Astrocyte (in vitro differentiated cells and primary cell): Measurements from ENCODE around the gene MYADML2. TPM values are rescaled to one million over a fixed set of nuclear protein-coding genes. Genes with fewer than 3 reads are reported as not detected.

Experiments used
- DNase-seq: peaks from one replicate; pipeline ENCODE4 v3.0.0-alpha.2; 2010; ENCODE audit warnings: low read depth
- FAIRE-seq: peaks from 2 replicates; lab custom pipeline; 2011; peaks lifted over from hg19 to GRCh38; lab: Jason Lieb, UNC
- H2AFZ ChIP-seq: 2 replicates; pipeline ENCODE4 v1.6.0; 2012; ENCODE audit warnings: low read depth, low read length, inconsistent platforms
- H3K27ac ChIP-seq: 2 replicates; pipeline ENCODE4 v1.5.1; 2011; ENCODE audit warnings: low read depth, low read length, inconsistent platforms
- H3K27me3 ChIP-seq: 2 replicates; pipeline ENCODE4 v1.6.0; 2011; ENCODE audit warnings: low read length, inconsistent platforms; ENCODE audit not compliant: insufficient read depth
- H3K36me3 ChIP-seq: 2 replicates; pipeline ENCODE4 v1.5.1; 2011; ENCODE audit warnings: low read length, inconsistent platforms; ENCODE audit not compliant: insufficient read depth
- H3K4me1 ChIP-seq: 2 replicates; pipeline ENCODE4 v1.5.1; 2011; ENCODE audit warnings: low read length, inconsistent platforms; ENCODE audit not compliant: insufficient read depth
- H3K4me2 ChIP-seq: 2 replicates; pipeline ENCODE4 v1.6.0; 2012; ENCODE audit warnings: low read length, inconsistent platforms
- H3K4me3 ChIP-seq: 2 replicates; pipeline ENCODE4 v1.5.1; 2011; ENCODE audit warnings: low read depth, mild to moderate bottlenecking, low read length, inconsistent platforms; ENCODE audit not compliant: insufficient read depth
- H3K79me2 ChIP-seq: 2 replicates; pipeline ENCODE4 v1.6.0; 2012; ENCODE audit warnings: mild to moderate bottlenecking, low read length, inconsistent platforms; ENCODE audit not compliant: insufficient read depth
- H3K9ac ChIP-seq: 2 replicates; pipeline ENCODE4 v1.6.0; 2012; ENCODE audit warnings: mild to moderate bottlenecking, low read length, inconsistent platforms
- H3K9me3 ChIP-seq: 2 replicates; pipeline ENCODE4 v1.5.1; 2012; ENCODE audit warnings: low read depth, mild to moderate bottlenecking, low read length, inconsistent platforms; ENCODE audit not compliant: insufficient read depth
- H4K20me1 ChIP-seq: 2 replicates; pipeline ENCODE4 v1.6.0; 2012; ENCODE audit warnings: low read length, inconsistent platforms; ENCODE audit not compliant: insufficient read depth
- H3K27ac Mint-ChIP-seq: one replicate; pipeline ENCODE4 v1.8.0; 2021; ENCODE audit warnings: mild to moderate bottlenecking, mixed read lengths; ENCODE audit not compliant: unreplicated experiment
- H3K27me3 Mint-ChIP-seq: one replicate; pipeline ENCODE4 v1.8.0; 2021; ENCODE audit warnings: low read depth, mixed read lengths; ENCODE audit not compliant: unreplicated experiment
- H3K36me3 Mint-ChIP-seq: one replicate; pipeline ENCODE4 v1.8.0; 2021; ENCODE audit warnings: low read depth, mixed read lengths; ENCODE audit not compliant: unreplicated experiment
- H3K4me1 Mint-ChIP-seq: one replicate; pipeline ENCODE4 v1.8.0; 2021; ENCODE audit warnings: low read depth, mixed read lengths; ENCODE audit not compliant: unreplicated experiment
- H3K4me3 Mint-ChIP-seq: one replicate; pipeline ENCODE4 v1.8.0; 2021; ENCODE audit warnings: mild to moderate bottlenecking, moderate library complexity, mixed read lengths; ENCODE audit not compliant: unreplicated experiment
- H3K9me3 Mint-ChIP-seq: one replicate; pipeline ENCODE4 v1.8.0; 2021; ENCODE audit warnings: mild to moderate bottlenecking, mixed read lengths; ENCODE audit not compliant: unreplicated experiment
- CTCF ChIP-seq: IDR thresholded peaks from 2 replicates; pipeline ENCODE4 v1.5.1; 2011; ENCODE audit warnings: low read depth, mild to moderate bottlenecking, inconsistent platforms, low read length, moderate library complexity; ENCODE audit not compliant: insufficient read depth
- EZH2 ChIP-seq: IDR thresholded peaks from 2 replicates; pipeline ENCODE4 v1.6.1; 2012; ENCODE audit warnings: mild to moderate bottlenecking, low read length, inconsistent platforms; ENCODE audit not compliant: insufficient read depth
- total RNA-seq: library from RNA; stranded (reverse); gene quantifications from 2 replicates; pipeline ENCODE4 v1.2.1, GENCODE V29; 2021

Gene MYADML2
- total RNA-seq, 1 donor from 2014 or later, result not detected

GRCh38 chr17:81973432-81973831 is 26.4 kb upstream of the MYADML2 start:
- no peak overlapping the region for H3K27ac Mint-ChIP-seq
- no peaks in the 10 kb centered on the region for H3K4me1 Mint-ChIP-seq
- no peak for TF ChIP-seq CTCF
- no peak for TF ChIP-seq EZH2

GRCh38 chr17:81968850-81969812 is 22.1 kb upstream of the MYADML2 start:
- H3K9ac ChIP-seq, result no peak overlapping the region
- H3K4me2 ChIP-seq, result no peak overlapping the region
- TF ChIP-seq CTCF (no peak), EZH2 (no peak)
- H3K4me1 ChIP-seq, result peaks cover 7% of the 10 kb centered on the region
- no peak overlapping the region for H3K4me3 ChIP-seq
- no peak for FAIRE-seq
- no peak overlapping the region for H3K27ac ChIP-seq
- H3K27me3 Mint-ChIP-seq, result peaks cover 4% of the 10 kb centered on the region
- no peaks in the 10 kb centered on the region for H4K20me1 ChIP-seq
- no peaks in the 10 kb centered on the region for H3K36me3 ChIP-seq
- no peak overlapping the region for H2AFZ ChIP-seq
- H3K9me3 Mint-ChIP-seq, result peaks cover 5% of the 10 kb centered on the region
- no peak overlapping the region for H3K27ac Mint-ChIP-seq
- H3K79me2 ChIP-seq, result no peaks in the 10 kb centered on the region
- H3K9me3 ChIP-seq, result peaks cover 2% of the 10 kb centered on the region
- DNase-seq, result no peak
- H3K36me3 Mint-ChIP-seq, result no peaks in the 10 kb centered on the region
- H3K4me3 Mint-ChIP-seq, result no peak overlapping the region
- peaks cover 2% of the 10 kb centered on the region for H3K4me1 Mint-ChIP-seq
- peaks cover 8% of the 10 kb centered on the region for H3K27me3 ChIP-seq

More at GRCh38 chr17:81973432-81973831, 26.4 kb upstream of the MYADML2 start:
- Histone ChIP-seq H3K4me3 (no peak overlapping the region), H3K4me2 (no peak overlapping the region), H3K27me3 (no peaks in the 10 kb centered on the region), H3K36me3 (no peaks in the 10 kb centered on the region), H4K20me1 (no peaks in the 10 kb centered on the region), H3K9me3 (peaks cover 2% of the 10 kb centered on the region), H3K4me1 (peaks cover 7% of the 10 kb centered on the region), H3K27ac (no peak overlapping the region), H2AFZ (no peak overlapping the region), H3K79me2 (peaks cover 3% of the 10 kb centered on the region), H3K9ac (no peak overlapping the region)
- H3K4me3 Mint-ChIP-seq, result no peak overlapping the region
- peaks cover 8% of the 10 kb centered on the region for H3K9me3 Mint-ChIP-seq
- DNase-seq, result no peak
- FAIRE-seq, result no peak
- H3K36me3 Mint-ChIP-seq, result no peaks in the 10 kb centered on the region
- peaks cover 4% of the 10 kb centered on the region for H3K27me3 Mint-ChIP-seq

- FAIRE-seq (no peak), DNase-seq (no peak)
- no peak overlapping the region for H3K4me3 ChIP-seq
- Mint-ChIP-seq H3K27me3 (peaks cover 8% of the 10 kb centered on the region), H3K4me3 (no peak overlapping the region), H3K36me3 (no peaks in the 10 kb centered on the region), H3K9me3 (peaks cover 5% of the 10 kb centered on the region), H3K4me1 (peaks cover 2% of the 10 kb centered on the region), H3K27ac (no peak overlapping the region)
- TF ChIP-seq CTCF (no peak), EZH2 (no peak)
- no peaks in the 10 kb centered on the region for H3K79me2 ChIP-seq
- no peaks in the 10 kb centered on the region for H4K20me1 ChIP-seq
- H3K9ac ChIP-seq, result no peak overlapping the region
- peaks cover 15% of the 10 kb centered on the region for H3K27me3 ChIP-seq
- peak overlapping the region; percentile 52 for H2AFZ ChIP-seq
- H3K9me3 ChIP-seq, result no peaks in the 10 kb centered on the region
- H3K4me1 ChIP-seq, result peaks cover 7% of the 10 kb centered on the region
- H3K4me2 ChIP-seq, result peak overlapping the region; percentile 68
- H3K27ac ChIP-seq, result no peak overlapping the region
- no peaks in the 10 kb centered on the region for H3K36me3 ChIP-seq
These were observed 21.3 kb upstream of the MYADML2 start for GRCh38 chr17:81968396-81968745.
